GM12878 (cell line): Measurements from ENCODE around the gene MYO3B. TPM values are rescaled to one million over a fixed set of nuclear protein-coding genes. Genes with fewer than 3 reads are reported as not detected.

Experiments
- ATAC-seq: fragments of 200-7000 bp; cut with Tn5 transposase; 3 replicates; pipeline ENCODE4 v1.9.1; 2020; ENCODE audit warnings: mild to moderate bottlenecking, moderate library complexity
- BruUV-seq: library from RNA; stranded (reverse); fragments of 400-500 nt; replicated peaks from 2 replicates; lab custom pipeline; 2021; lab: Mats Ljungman, UMichigan
- CTCF ChIA-PET: fragments of 300-600 bp; sonication (Branson Sonifier 250); formaldehyde crosslinking; extraction: SDS; loops from one replicate; lab custom pipeline; 2021; ENCODE audit warnings: inconsistent platforms; lab: Yijun Ruan, JAX
- POLR2A ChIA-PET: fragments of 350-600 bp; formaldehyde crosslinking; extraction: SDS; loops from one replicate; lab custom pipeline; 2021; ENCODE audit warnings: inconsistent platforms; lab: Charles Lee
- RAD21 ChIA-PET: fragments of 300-600 bp; sonication (Branson Sonifier 250); formaldehyde crosslinking; loops from one replicate; lab custom pipeline; 2023; ENCODE audit warnings: antibody characterized with exemption; ENCODE audit not compliant: unreplicated experiment; lab: Charles Lee
- SMC1A ChIA-PET: fragments of 300-600 bp; sonication (Branson Sonifier 250); formaldehyde crosslinking; loops from one replicate; lab custom pipeline; 2023; ENCODE audit not compliant: unreplicated experiment, uncharacterized antibody; lab: Charles Lee
- DNase-seq: peaks from one replicate; pipeline ENCODE4 v3.0.0-alpha.2; 2011; ENCODE audit warnings: low read depth, low spot score
- FAIRE-seq: peaks from 3 replicates; lab custom pipeline; 2011; peaks lifted over from hg19 to GRCh38; lab: Jason Lieb, UNC
- H2AFZ ChIP-seq: 2 replicates; pipeline ENCODE4 v1.6.0; 2011; ENCODE audit warnings: low read depth, low read length, control low read depth; ENCODE audit not compliant: control insufficient read depth
- H3K27ac ChIP-seq: 2 replicates; pipeline ENCODE4 v1.5.1; 2011; ENCODE audit warnings: control low read depth; ENCODE audit not compliant: control insufficient read depth, insufficient read depth
- H3K27me3 ChIP-seq, 2 experiments: replicated peaks in 1 of 2; 2 replicates each; pipeline versions ENCODE4 v1.6.0 to v1.6.1; 2011; ENCODE audit warnings: low read length in 1 of 2; ENCODE audit not compliant: control insufficient read depth in 2 of 2, insufficient read depth in 2 of 2
- H3K36me3 ChIP-seq, 2 experiments: 2 replicates each; pipeline ENCODE4 v1.5.1; 2011; ENCODE audit warnings: low read length in 1 of 2; ENCODE audit not compliant: control insufficient read depth in 2 of 2, insufficient read depth in 2 of 2
- H3K4me1 ChIP-seq: 2 replicates; pipeline ENCODE4 v1.6.1; 2011; ENCODE audit warnings: mild to moderate bottlenecking, low read length, moderate library complexity, mixed read lengths; ENCODE audit not compliant: control insufficient read depth, insufficient read depth
- H3K4me2 ChIP-seq: 2 replicates; pipeline ENCODE4 v1.6.0; 2011; ENCODE audit warnings: control low read depth; ENCODE audit not compliant: control insufficient read depth, insufficient read depth
- H3K4me3 ChIP-seq: fragments of 200-600 bp; sonication (generic); 2 replicates; pipeline ENCODE4 v1.5.1; 2016
- H3K79me2 ChIP-seq: 2 replicates; pipeline ENCODE4 v1.6.0; 2011; ENCODE audit warnings: low read length; ENCODE audit not compliant: control insufficient read depth, insufficient read depth
- H3K9ac ChIP-seq: 2 replicates; pipeline ENCODE4 v1.8.0; 2011; ENCODE audit warnings: low read length, control low read depth, mixed read lengths; ENCODE audit not compliant: control insufficient read depth, insufficient read depth
- H3K9me3 ChIP-seq: replicated peaks from 3 replicates; pipeline ENCODE4 v1.5.1; 2011; ENCODE audit warnings: mild to moderate bottlenecking, low read length; ENCODE audit not compliant: control insufficient read depth, insufficient read depth
- H4K20me1 ChIP-seq: 2 replicates; pipeline ENCODE4 v1.6.0; 2011; ENCODE audit not compliant: control insufficient read depth, insufficient read depth
- CBX5 ChIP-seq: sonication (generic); IDR thresholded peaks from 2 replicates; pipeline ENCODE4 v1.6.1; 2016; ENCODE audit warnings: low read depth, moderate library complexity, mild to moderate bottlenecking, inconsistent platforms
- SIX5 ChIP-seq: IDR thresholded peaks from 2 replicates; pipeline ENCODE4 v1.6.1; 2011; ENCODE audit warnings: mild to moderate bottlenecking, low read depth, low read length, moderate library complexity; ENCODE audit not compliant: severe bottlenecking
- WRNIP1 ChIP-seq: IDR thresholded peaks from 2 replicates; pipeline ENCODE4 v1.6.1; 2011; ENCODE audit warnings: low read depth, low read length, improper control_type of control experiment, borderline replicate concordance
- WGBS: methylation state at CpG from one replicate; pipeline ENCODE4 v1.1.6; 2016; ENCODE audit warnings: low lambda C conversion rate; ENCODE audit not compliant: insufficient replicate concordance, insufficient coverage; ENCODE audit errors: missing lambda C conversion rate; 5-methylcytosine and 5-hydroxymethylcytosine counted together
- in situ Hi-C: fragments of 300-500 bp; cut with MboI; formaldehyde crosslinking; loops from 9 replicates; pipeline ENCODE4 v1.14.3; 2018; ENCODE audit warnings: mixed read lengths
- intact Hi-C: fragments of 100-400 bp; cut with micrococcal nuclease; formaldehyde crosslinking; loops from one replicate; pipeline ENCODE4 v1.14.2; 2022; ENCODE audit not compliant: unreplicated experiment
- polyA plus RNA-seq, 11 experiments: library from polyadenylated mRNA; depleted of rRNA in 4 of 11; unstranded in 6 of 11; stranded (reverse) in 5 of 11; fragments of >200 nt; fragmentation: Nextera tagmentation in 4 of 11; fragmentation: Illumina TruSeq in 1 of 11; extraction: Ambion mirVana in 4 of 11; extraction: Trizol in 1 of 11; gene quantifications; 1 replicate in 1 of 11; 2 replicates in 10 of 11; pipeline versions ENCODE4 v1.2.1 to v1.2.3, GENCODE V29; 2011 to 2016; ENCODE audit warnings: inconsistent platforms in 2 of 11, missing spikeins in 2 of 11, low read depth in 1 of 11
- total RNA-seq, 4 experiments: library from RNA; depleted of rRNA in 3 of 4; stranded (reverse); fragments of >200 nt in 3 of 4; fragmentation: Illumina TruSeq in 1 of 4; extraction: Trizol in 1 of 4; gene quantifications; 2 replicates each; pipeline versions ENCODE4 v1.2.1 to v1.2.3, GENCODE V29; 2013 to 2021
- TF ChIP-seq, protein P1 (sequence below): fragments of 450-650 bp; IDR thresholded peaks from 2 replicates; pipeline ENCODE4 v1.6.1; 2016; ENCODE audit warnings: mild to moderate bottlenecking, moderate library complexity, borderline replicate concordance
- TF ChIP-seq, protein P2 (sequence below): fragments of 450-650 bp; IDR thresholded peaks from 2 replicates; pipeline ENCODE4 v1.6.1; 2017; ENCODE audit warnings: borderline replicate concordance

The MYO3B gene
- total and polyA plus RNA-seq, 10 of the 15 experiments (the other 5 are each of a cell fraction or from before 2014, with no cell fraction given): 1.1 to 7.1 (median 2.1) TPM

GRCh38 chr2:170669909-170670308 lies 492.0 kb downstream of the MYO3B start:
- ChIA-PET POLR2A (no interaction called here), SMC1A (no interaction called here), RAD21 (no interaction called here), CTCF (interaction anchor here (1.5 kb wide), 1 partner anchor 10 kb away, joined by 4 read pairs; no protein-coding TSS in a partner anchor)
- no peak overlapping the region for H3K4me2 ChIP-seq
- no peak overlapping the region for H3K4me3 ChIP-seq
- in situ Hi-C loops: no loop called here
- H3K27ac ChIP-seq: no peak overlapping the region
- H3K9ac ChIP-seq: no peak overlapping the region
- H3K79me2 ChIP-seq: no peaks in the 10 kb centered on the region
- no peak for ATAC-seq
- TF ChIP-seq SIX5: no peak
- TF ChIP-seq CBX5: no peak
- TF ChIP-seq, protein P1, sequence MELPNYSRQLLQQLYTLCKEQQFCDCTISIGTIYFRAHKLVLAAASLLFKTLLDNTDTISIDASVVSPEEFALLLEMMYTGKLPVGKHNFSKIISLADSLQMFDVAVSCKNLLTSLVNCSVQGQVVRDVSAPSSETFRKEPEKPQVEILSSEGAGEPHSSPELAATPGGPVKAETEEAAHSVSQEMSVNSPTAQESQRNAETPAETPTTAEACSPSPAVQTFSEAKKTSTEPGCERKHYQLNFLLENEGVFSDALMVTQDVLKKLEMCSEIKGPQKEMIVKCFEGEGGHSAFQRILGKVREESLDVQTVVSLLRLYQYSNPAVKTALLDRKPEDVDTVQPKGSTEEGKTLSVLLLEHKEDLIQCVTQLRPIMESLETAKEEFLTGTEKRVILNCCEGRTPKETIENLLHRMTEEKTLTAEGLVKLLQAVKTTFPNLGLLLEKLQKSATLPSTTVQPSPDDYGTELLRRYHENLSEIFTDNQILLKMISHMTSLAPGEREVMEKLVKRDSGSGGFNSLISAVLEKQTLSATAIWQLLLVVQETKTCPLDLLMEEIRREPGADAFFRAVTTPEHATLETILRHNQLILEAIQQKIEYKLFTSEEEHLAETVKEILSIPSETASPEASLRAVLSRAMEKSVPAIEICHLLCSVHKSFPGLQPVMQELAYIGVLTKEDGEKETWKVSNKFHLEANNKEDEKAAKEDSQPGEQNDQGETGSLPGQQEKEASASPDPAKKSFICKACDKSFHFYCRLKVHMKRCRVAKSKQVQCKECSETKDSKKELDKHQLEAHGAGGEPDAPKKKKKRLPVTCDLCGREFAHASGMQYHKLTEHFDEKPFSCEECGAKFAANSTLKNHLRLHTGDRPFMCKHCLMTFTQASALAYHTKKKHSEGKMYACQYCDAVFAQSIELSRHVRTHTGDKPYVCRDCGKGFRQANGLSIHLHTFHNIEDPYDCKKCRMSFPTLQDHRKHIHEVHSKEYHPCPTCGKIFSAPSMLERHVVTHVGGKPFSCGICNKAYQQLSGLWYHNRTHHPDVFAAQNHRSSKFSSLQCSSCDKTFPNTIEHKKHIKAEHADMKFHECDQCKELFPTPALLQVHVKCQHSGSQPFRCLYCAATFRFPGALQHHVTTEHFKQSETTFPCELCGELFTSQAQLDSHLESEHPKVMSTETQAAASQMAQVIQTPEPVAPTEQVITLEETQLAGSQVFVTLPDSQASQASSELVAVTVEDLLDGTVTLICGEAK: peak; percentile 57
- TF ChIP-seq WRNIP1: no peak
- TF ChIP-seq, protein P2, sequence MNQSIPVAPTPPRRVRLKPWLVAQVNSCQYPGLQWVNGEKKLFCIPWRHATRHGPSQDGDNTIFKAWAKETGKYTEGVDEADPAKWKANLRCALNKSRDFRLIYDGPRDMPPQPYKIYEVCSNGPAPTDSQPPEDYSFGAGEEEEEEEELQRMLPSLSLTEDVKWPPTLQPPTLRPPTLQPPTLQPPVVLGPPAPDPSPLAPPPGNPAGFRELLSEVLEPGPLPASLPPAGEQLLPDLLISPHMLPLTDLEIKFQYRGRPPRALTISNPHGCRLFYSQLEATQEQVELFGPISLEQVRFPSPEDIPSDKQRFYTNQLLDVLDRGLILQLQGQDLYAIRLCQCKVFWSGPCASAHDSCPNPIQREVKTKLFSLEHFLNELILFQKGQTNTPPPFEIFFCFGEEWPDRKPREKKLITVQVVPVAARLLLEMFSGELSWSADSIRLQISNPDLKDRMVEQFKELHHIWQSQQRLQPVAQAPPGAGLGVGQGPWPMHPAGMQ: no peak
- intact Hi-C loops: no loop called here
- H3K27me3 ChIP-seq: peaks cover 0 to 1% of the 10 kb centered on the region in 2 experiments; a peak in 1 of 4 replicates
- H3K9me3 ChIP-seq: no peaks in the 10 kb centered on the region
- no peak for DNase-seq
- 65% methylated on average over 3 of the region's 3 CpGs for WGBS
- H3K36me3 ChIP-seq: no peaks in the 10 kb centered on the region
- H4K20me1 ChIP-seq: no peaks in the 10 kb centered on the region
- FAIRE-seq: no peak
- H2AFZ ChIP-seq: no peak overlapping the region
- no peaks in the 10 kb centered on the region for H3K4me1 ChIP-seq
- BruUV-seq: no TSS peak
